ENCODE results near the gene SUSD1.

SUSD1 gene

DNA sequence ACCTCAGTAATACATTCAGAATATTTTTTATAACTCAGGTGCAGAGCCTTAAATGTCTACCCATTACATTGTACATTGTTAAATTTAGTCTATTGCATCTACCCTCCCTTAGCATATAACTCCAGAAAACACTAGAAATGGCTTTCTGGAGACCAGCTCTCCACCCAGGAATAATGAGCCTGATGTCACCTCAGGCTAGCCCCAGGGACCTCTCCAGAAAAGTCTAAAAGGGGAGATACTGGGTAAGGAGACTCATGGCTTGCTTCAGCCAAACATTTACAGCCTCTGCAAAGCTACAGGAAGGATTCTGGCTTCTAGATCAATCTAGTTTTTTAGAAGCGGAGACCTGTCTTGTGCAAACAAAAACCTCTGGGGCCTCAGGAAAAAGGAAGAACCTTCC lies 13.8 kb upstream of the SUSD1 start:
- Histone ChIP-seq H3K9me3 (ENCODE audit: control insufficient read depth in 1 of 2, low read length in 2 of 2) (no peaks in the 10 kb centered on the region), H3K27ac (ENCODE audit: low read length) (no peak overlapping the region), H3K4me1 (ENCODE audit: control insufficient read depth in 1 of 2, insufficient read depth in 2 of 2, low read length in 2 of 2) (no peaks in the 10 kb centered on the region), H3K36me3 (ENCODE audit: control insufficient read depth in 1 of 2, insufficient read depth in 2 of 2, low read length in 2 of 2) (no peaks in the 10 kb centered on the region), H3K4me3 (ENCODE audit: low read depth in 1 of 2, low read length in 2 of 2) (no peak overlapping the region), H3K27me3 (ENCODE audit: low read depth, low read length) (no peaks in the 10 kb centered on the region)

DNA sequence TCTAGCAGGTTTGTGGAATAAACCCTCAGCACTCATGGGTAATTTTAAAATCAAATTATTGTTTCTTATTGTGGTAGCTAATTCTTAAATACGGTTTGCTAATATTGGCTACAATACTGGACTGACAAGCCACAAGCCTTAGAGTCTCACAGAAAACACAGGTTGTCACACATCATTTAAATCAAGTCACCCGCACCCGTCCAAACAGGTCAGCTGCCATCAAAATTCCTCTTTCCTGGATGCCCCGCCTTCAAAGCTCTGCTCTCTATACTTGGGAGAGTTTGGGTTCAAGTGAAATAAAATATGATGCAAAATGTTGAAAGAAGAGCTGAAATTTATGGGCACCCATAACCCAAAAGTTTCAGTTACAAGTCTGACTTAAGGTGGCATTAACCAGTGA lies 12.3 kb upstream of the SUSD1 start:
- no peak overlapping the region for H3K27ac ChIP-seq (ENCODE audit: low read length)
- H3K4me1 ChIP-seq (ENCODE audit: control insufficient read depth in 1 of 2, insufficient read depth in 2 of 2, low read length in 2 of 2) = no peaks in the 10 kb centered on the region
- no peaks in the 10 kb centered on the region for H3K9me3 ChIP-seq (ENCODE audit: control insufficient read depth in 1 of 2, low read length in 2 of 2)
- H3K36me3 ChIP-seq (ENCODE audit: control insufficient read depth in 1 of 2, insufficient read depth in 2 of 2, low read length in 2 of 2) = no peaks in the 10 kb centered on the region
- H3K4me3 ChIP-seq (ENCODE audit: low read depth in 1 of 2, low read length in 2 of 2) = no peak overlapping the region
- H3K27me3 ChIP-seq (ENCODE audit: low read depth, low read length) = no peaks in the 10 kb centered on the region

DNA sequence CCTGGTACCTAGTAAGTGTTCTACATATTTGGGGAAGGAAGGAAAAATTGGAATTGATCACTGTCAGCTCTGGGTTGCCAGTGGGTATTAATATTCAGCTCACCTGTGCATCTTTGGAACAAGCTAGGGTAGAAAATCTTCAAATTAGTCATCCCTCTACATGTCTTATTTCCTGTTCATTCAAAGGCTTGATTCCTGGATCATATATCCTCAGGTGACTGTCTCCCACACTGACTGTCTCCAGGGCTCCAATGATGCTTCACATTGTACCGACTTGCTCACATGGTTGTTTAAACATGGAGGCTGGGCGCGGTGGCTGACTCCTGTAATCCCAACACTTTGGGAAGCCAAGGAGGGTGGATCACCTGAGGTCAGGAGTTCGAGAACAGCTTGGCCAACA lies 11.6 kb upstream of the SUSD1 start:
- Histone ChIP-seq H3K27ac (ENCODE audit: low read length) (no peak overlapping the region), H3K36me3 (ENCODE audit: control insufficient read depth in 1 of 2, insufficient read depth in 2 of 2, low read length in 2 of 2) (no peaks in the 10 kb centered on the region), H3K27me3 (ENCODE audit: low read depth, low read length) (no peaks in the 10 kb centered on the region), H3K4me1 (ENCODE audit: control insufficient read depth in 1 of 2, insufficient read depth in 2 of 2, low read length in 2 of 2) (no peaks in the 10 kb centered on the region), H3K9me3 (ENCODE audit: control insufficient read depth in 1 of 2, low read length in 2 of 2) (no peaks in the 10 kb centered on the region), H3K4me3 (ENCODE audit: low read depth in 1 of 2, low read length in 2 of 2) (no peak overlapping the region)

DNA sequence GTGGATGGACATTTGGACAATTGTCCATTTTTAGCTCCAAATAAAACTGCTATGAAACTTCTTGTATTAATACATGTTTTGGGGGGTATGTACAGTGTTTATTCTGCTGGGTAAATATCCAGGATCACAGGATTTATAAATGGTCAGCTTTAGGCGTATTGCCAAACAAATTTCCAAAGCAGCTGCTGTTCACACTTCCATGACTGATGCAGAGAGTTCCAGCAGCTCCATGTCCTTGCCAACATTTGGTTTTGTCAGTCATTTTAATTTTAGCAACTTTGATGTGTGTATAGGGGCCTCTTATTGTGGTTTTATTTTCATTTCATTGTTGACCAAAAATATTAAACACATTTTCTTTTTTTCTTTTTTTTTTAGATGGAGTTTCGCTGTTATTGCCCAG lies 9.8 kb upstream of the SUSD1 start:
- H3K27ac ChIP-seq (ENCODE audit: low read length) = no peak overlapping the region
- H3K27me3 ChIP-seq (ENCODE audit: low read depth, low read length) = no peaks in the 10 kb centered on the region
- no peaks in the 10 kb centered on the region for H3K9me3 ChIP-seq (ENCODE audit: control insufficient read depth in 1 of 2, low read length in 2 of 2)
- no peaks in the 10 kb centered on the region for H3K36me3 ChIP-seq (ENCODE audit: control insufficient read depth in 1 of 2, insufficient read depth in 2 of 2, low read length in 2 of 2)
- H3K4me1 ChIP-seq (ENCODE audit: control insufficient read depth in 1 of 2, insufficient read depth in 2 of 2, low read length in 2 of 2) = no peaks in the 10 kb centered on the region
- no peak overlapping the region for H3K4me3 ChIP-seq (ENCODE audit: low read depth in 1 of 2, low read length in 2 of 2)

DNA sequence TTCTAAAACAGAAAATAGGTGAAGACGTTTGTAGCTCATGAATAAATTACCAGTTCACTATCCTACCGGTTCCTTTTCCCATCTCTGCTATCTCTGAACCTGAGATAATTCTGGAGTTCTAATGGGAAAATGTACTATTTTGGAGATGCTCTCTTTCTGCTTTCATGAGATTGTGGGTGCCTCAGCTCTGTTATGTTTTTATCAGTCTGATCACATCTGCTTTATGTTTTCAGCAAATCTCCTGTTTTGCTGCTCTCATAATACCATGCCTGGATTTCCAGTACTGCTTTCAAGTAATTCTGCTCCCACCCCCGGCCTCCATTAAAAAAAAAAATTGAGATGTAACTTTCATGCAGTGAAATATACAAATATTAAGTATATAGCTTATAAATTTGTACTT lies 9.1 kb upstream of the SUSD1 start:
- no peaks in the 10 kb centered on the region for H3K4me1 ChIP-seq (ENCODE audit: control insufficient read depth in 1 of 2, insufficient read depth in 2 of 2, low read length in 2 of 2)
- H3K27ac ChIP-seq (ENCODE audit: low read length) = no peak overlapping the region
- H3K4me3 ChIP-seq (ENCODE audit: low read depth in 1 of 2, low read length in 2 of 2) = no peak overlapping the region
- no peaks in the 10 kb centered on the region for H3K36me3 ChIP-seq (ENCODE audit: control insufficient read depth in 1 of 2, insufficient read depth in 2 of 2, low read length in 2 of 2)
- H3K27me3 ChIP-seq (ENCODE audit: low read depth, low read length) = no peaks in the 10 kb centered on the region
- no peaks in the 10 kb centered on the region for H3K9me3 ChIP-seq (ENCODE audit: control insufficient read depth in 1 of 2, low read length in 2 of 2)

DNA sequence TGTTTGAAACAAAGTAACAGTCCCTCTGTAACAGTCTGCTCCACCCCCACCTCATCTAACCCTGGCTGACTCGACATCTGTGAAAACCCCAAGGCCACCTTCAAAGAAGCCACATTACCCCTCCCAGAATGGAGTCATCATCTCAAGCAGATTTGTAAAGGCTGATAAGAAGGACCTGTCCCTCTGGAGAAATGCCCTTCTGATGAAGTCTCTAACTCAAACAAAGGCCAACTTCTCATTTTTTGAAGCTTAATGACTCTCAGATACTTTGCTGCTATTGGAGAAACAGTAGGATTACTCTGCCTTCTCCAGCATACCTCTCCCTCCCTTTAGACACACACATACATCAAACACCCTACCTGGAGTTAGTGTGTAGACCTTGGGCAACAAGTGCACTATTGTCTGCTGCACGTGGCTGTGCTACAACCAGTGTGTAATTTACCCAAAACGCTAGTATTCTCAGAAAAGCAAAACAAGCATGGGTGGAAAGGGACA lies 5.3 kb upstream of the SUSD1 start:
- Histone ChIP-seq H3K9me3 (ENCODE audit: control insufficient read depth in 1 of 2, low read length in 2 of 2) (no peaks in the 10 kb centered on the region), H3K4me1 (ENCODE audit: control insufficient read depth in 1 of 2, insufficient read depth in 2 of 2, low read length in 2 of 2) (no peaks in the 10 kb centered on the region), H3K4me3 (ENCODE audit: low read depth in 1 of 2, low read length in 2 of 2) (no peak overlapping the region), H3K27me3 (ENCODE audit: low read depth, low read length) (no peaks in the 10 kb centered on the region), H3K27ac (ENCODE audit: low read length) (no peak overlapping the region), H3K36me3 (ENCODE audit: control insufficient read depth in 1 of 2, insufficient read depth in 2 of 2, low read length in 2 of 2) (no peaks in the 10 kb centered on the region)

DNA sequence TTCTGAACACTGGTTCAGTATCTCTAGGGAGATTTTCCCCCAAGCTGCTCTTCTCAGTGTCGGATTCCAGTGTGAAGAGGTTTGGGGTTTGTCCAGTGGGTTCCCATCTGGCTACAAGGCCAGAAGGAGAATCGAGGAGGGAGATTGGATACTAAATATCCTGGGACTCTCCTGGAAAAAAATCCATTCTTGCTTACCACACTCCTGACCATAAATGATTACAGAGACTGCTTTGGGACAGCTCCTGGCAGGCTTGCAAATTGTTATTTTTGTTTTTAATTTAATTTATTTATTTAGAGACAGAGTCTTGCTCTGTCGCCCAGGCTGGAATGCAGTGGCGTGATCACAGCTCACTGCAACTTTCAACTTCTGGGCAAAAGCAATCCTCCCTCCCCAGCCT lies 4.7 kb upstream of the SUSD1 start:
- H3K9me3 ChIP-seq (ENCODE audit: control insufficient read depth in 1 of 2, low read length in 2 of 2) = no peaks in the 10 kb centered on the region
- H3K4me1 ChIP-seq (ENCODE audit: control insufficient read depth in 1 of 2, insufficient read depth in 2 of 2, low read length in 2 of 2) = no peaks in the 10 kb centered on the region
- no peaks in the 10 kb centered on the region for H3K36me3 ChIP-seq (ENCODE audit: control insufficient read depth in 1 of 2, insufficient read depth in 2 of 2, low read length in 2 of 2)
- no peak overlapping the region for H3K27ac ChIP-seq (ENCODE audit: low read length)
- no peaks in the 10 kb centered on the region for H3K27me3 ChIP-seq (ENCODE audit: low read depth, low read length)
- H3K4me3 ChIP-seq (ENCODE audit: low read depth in 1 of 2, low read length in 2 of 2) = no peak overlapping the region

DNA sequence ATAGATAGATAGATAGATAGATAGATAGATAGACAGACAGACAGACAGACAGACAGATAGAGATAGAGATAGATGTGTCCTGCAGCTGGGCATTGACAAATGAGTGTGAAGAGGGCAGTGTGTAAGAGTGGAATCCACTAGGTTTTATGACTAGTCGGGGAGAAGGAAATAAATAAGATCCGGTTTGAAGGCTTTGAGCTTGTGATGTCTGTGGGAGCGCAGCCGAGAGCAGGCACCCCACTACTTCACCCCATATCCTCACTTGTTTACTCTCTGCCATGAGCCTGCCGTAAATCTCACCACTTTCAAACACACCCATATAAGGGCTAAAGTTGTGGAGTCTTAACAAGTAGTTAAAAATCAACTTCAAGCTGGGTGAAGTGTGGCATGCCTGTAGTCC lies 1.4 kb upstream of the SUSD1 start:
- Histone ChIP-seq H3K27ac (ENCODE audit: low read length) (no peak overlapping the region), H3K4me3 (ENCODE audit: low read depth in 1 of 2, low read length in 2 of 2) (no peak overlapping the region), H3K9me3 (ENCODE audit: control insufficient read depth in 1 of 2, low read length in 2 of 2) (no peaks in the 10 kb centered on the region), H3K4me1 (ENCODE audit: control insufficient read depth in 1 of 2, insufficient read depth in 2 of 2, low read length in 2 of 2) (no peaks in the 10 kb centered on the region), H3K27me3 (ENCODE audit: low read depth, low read length) (no peaks in the 10 kb centered on the region), H3K36me3 (ENCODE audit: control insufficient read depth in 1 of 2, insufficient read depth in 2 of 2, low read length in 2 of 2) (no peaks in the 10 kb centered on the region)

DNA sequence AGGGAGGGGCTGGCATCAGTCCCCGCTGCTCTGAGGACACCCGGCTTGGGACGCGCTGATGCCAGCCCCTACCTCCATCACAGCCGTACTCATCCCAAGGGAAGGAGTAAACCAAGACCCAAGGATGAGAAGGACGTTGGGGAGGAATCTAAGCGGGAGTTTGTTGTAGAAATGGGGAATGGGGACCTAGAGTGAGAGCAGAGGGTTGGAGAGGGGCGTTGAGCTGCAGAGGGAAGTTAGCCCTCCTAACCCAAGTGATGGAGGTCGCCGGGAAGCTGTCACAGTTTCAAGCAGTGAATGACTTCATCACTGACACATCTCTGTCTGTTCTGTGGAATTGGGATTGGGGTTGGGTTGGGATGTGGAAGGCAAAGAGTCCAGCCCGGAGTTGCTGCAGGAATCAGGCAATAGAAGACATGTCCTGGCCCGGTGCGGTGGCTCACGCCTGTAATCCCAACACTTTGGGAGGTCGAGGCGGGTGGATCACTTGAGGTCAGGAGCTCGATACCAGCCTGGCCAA lies 759 bp upstream of the SUSD1 start:
- Histone ChIP-seq H3K27ac (ENCODE audit: low read length) (no peak overlapping the region), H3K36me3 (ENCODE audit: control insufficient read depth in 1 of 2, insufficient read depth in 2 of 2, low read length in 2 of 2) (no peaks in the 10 kb centered on the region), H3K4me3 (ENCODE audit: low read depth in 1 of 2, low read length in 2 of 2) (peak overlapping the region; percentile 53 to 60), H3K4me1 (ENCODE audit: control insufficient read depth in 1 of 2, insufficient read depth in 2 of 2, low read length in 2 of 2) (peaks cover 0 to 6% of the 10 kb centered on the region in 2 donors), H3K9me3 (ENCODE audit: control insufficient read depth in 1 of 2, low read length in 2 of 2) (no peaks in the 10 kb centered on the region), H3K27me3 (ENCODE audit: low read depth, low read length) (no peaks in the 10 kb centered on the region)

DNA sequence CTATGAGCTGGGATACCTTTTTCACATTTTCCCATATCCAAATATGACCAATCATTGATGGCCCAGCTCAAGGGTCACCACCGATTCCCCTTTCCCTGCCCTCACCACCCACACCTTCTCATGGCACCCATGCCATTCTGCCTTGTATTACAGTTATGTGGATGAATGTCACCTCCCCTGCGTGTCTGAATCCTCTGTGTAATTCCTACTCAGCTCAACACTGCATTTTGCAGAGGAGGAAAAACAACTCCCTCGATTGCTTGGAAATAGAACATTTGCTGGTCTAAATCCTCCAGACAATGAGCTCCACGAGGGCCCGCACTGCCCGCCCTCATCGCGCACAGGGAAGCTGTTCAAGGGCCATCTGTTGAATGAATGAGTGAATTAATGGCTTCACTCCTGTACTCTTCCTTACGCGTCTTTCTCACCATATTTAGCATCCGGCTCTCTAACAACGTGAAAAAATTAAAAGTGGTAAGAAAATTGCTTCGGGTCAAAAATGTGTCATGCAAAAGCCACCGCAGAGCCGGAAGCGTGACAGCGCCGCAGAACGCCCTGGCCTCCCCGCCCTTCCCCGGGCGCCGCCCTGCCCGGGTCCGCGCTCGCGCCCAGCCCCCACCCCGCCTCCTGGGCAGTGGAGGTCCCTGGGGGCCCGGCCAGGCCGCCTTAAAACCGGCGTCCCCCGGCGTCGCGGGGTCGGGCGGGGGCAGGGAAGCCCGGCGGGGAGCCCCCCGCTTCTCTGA lies 704 bp downstream of the SUSD1 start:
- Histone ChIP-seq H3K27ac (ENCODE audit: low read length) (peak overlapping the region; percentile 85), H3K4me1 (ENCODE audit: control insufficient read depth in 1 of 2, insufficient read depth in 2 of 2, low read length in 2 of 2) (peaks cover 0 to 6% of the 10 kb centered on the region in 2 donors), H3K27me3 (ENCODE audit: low read depth, low read length) (no peaks in the 10 kb centered on the region)

DNA sequence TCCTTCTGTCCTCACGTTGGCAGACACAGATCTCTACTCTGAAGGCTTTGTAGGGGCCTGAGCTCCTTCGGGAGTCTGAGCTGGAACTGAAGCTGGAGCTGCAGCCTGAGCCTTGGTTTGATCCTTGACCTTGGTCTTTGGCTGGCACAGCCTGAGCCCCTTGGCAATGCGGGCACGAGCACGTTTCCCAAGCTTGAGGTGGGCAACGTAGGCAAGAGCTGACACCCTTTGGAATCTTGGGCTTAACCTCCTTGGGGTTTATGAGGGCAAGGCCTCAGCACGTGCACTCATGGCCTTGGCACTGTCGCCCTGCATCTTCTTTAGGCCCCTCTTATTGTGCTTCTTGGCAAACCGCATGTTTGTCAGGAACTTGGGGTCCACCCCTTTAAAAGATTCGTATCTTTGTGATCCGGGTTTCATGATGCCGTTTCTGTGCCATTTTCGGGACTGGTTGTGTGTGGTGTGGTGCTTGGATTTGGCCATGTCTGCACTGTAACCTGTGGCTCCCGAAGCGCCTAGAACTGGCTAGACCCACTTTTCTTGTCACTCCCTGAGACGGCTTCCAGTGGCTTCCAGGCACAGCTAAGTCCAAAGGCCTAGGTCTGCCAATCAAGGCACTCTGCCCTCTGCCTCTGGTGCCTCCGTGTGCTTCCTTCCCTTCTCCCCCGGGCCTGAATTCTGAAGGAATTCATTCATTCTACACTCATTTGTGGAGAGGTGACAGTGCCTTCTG lies 1.4 kb downstream of the SUSD1 start:
- H3K4me1 ChIP-seq (ENCODE audit: control insufficient read depth in 1 of 2, insufficient read depth in 2 of 2, low read length in 2 of 2) = peaks cover 0 to 6% of the 10 kb centered on the region in 2 donors

More for the DNA sequence above, 704 bp downstream of the SUSD1 start:
- Histone ChIP-seq H3K36me3 (ENCODE audit: control insufficient read depth in 1 of 2, insufficient read depth in 2 of 2, low read length in 2 of 2) (no peaks in the 10 kb centered on the region), H3K9me3 (ENCODE audit: control insufficient read depth in 1 of 2, low read length in 2 of 2) (no peaks in the 10 kb centered on the region), H3K4me3 (ENCODE audit: low read depth in 1 of 2, low read length in 2 of 2) (peak overlapping the region; percentile 70 to 72)

More for the DNA sequence above, 1.4 kb downstream of the SUSD1 start:
- Histone ChIP-seq H3K4me3 (ENCODE audit: low read depth in 1 of 2, low read length in 2 of 2) (peak overlapping the region in 1 of 2 donors; percentile 70), H3K36me3 (ENCODE audit: control insufficient read depth in 1 of 2, insufficient read depth in 2 of 2, low read length in 2 of 2) (no peaks in the 10 kb centered on the region), H3K27ac (ENCODE audit: low read length) (peak overlapping the region; percentile 85), H3K27me3 (ENCODE audit: low read depth, low read length) (no peaks in the 10 kb centered on the region), H3K9me3 (ENCODE audit: control insufficient read depth in 1 of 2, low read length in 2 of 2) (no peaks in the 10 kb centered on the region)
